Measurements from ENCODE around the gene FCER1G.

DNA sequence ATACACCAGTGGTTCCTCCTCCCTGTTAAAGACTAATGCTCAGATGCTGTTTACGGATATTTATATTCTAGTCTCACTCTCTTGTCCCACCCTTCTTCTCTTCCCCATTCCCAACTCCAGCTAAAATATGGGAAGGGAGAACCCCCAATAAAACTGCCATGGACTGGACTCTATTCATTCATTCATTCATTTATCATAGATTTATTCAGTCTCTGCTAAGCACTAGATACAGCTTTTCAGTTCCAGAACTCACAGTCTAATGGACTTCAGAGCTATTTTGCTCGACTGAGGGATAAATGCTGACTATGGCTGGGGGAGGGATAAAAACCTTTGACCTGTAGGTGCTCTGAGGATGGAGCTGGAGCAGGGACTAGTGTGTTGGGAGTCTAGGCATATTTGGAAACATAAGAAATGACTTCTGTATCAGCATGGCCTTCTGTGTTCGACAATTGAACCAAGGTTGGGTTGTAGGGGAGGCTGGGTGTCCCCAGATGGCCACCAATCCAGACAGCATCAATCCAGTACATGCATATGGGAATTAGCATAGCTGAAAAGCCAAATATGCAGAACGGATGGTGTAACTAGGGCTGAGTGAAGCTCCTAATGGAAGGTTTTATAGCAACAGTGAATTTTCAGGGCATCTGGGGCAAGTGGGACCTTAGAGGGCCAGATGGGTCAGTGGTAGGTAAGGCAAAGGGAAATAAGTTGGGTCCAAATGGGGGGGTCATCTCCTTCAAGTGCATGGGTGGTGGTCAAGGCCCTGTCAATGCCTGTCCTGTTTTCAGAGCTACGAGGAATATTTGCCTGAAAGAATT, 4.2 kb downstream of the FCER1G start:
- no peak for TF ChIP-seq EP300 (IDR thresholded peaks at IDR 0.05)
- TF ChIP-seq, protein P1, sequence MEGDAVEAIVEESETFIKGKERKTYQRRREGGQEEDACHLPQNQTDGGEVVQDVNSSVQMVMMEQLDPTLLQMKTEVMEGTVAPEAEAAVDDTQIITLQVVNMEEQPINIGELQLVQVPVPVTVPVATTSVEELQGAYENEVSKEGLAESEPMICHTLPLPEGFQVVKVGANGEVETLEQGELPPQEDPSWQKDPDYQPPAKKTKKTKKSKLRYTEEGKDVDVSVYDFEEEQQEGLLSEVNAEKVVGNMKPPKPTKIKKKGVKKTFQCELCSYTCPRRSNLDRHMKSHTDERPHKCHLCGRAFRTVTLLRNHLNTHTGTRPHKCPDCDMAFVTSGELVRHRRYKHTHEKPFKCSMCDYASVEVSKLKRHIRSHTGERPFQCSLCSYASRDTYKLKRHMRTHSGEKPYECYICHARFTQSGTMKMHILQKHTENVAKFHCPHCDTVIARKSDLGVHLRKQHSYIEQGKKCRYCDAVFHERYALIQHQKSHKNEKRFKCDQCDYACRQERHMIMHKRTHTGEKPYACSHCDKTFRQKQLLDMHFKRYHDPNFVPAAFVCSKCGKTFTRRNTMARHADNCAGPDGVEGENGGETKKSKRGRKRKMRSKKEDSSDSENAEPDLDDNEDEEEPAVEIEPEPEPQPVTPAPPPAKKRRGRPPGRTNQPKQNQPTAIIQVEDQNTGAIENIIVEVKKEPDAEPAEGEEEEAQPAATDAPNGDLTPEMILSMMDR (IDR thresholded peaks at IDR 0.05), result no peak
- TF ChIP-seq POLR2A (IDR thresholded peaks at IDR 0.05), result no peak

Measured in sigmoid colon (tissue), 4 donors.